Measurements from ENCODE around the gene ALS2CL. TPM values are rescaled to one million over a fixed set of nuclear protein-coding genes. Genes with fewer than 3 reads are reported as not detected.

Gene ALS2CL
- total RNA-seq, 1 experiment from 2014 or later, result 16.4 TPM

DNA sequence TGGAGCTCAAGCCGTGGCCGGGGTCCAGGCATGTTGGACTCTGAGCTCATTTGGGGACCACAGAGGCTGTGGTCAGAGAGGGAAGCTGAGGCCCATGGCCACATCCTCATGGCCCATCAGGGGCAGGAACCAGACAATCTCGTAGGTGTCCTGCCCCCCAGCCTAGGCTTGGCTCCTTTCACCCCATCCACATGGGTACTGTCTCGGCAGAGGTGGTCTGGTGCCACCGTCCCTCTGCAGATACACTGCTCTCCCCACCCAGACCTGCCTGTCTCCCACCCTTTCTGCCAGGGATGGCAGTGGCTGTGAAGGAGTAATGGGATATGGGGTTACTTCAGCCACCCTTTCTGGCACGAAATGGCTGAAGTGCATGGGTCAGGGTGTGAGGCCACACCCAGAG lies 16.2 kb upstream of the ALS2CL start:
- no peaks in the 10 kb centered on the region for H4K20me1 ChIP-seq (ENCODE audit: insufficient read depth)
- no peaks in the 10 kb centered on the region for H3K36me3 ChIP-seq (ENCODE audit: control insufficient read depth in 1 of 2, insufficient read depth in 2 of 2, low read length in 2 of 2)
- BruUV-seq (replicated peaks), result no TSS peak
- no peak overlapping the region for H2AFZ ChIP-seq (ENCODE audit: low read depth, low read length, poor library complexity, severe bottlenecking)
- H3K9me2 ChIP-seq (ENCODE audit: insufficient read depth), result no peaks in the 10 kb centered on the region
- ChIA-PET POLR2A (no interaction called here), CTCF (no interaction called here), RAD21 (ENCODE audit: low non-redundant PET in 1 of 2, low total read pairs in 2 of 2, uncharacterized antibody in 2 of 2, unreplicated experiment in 2 of 2) (no interaction called here)
- H3K4me2 ChIP-seq (ENCODE audit: low read length), result no peak overlapping the region
- H3K4me3 ChIP-seq (replicated peaks in 1 of 2; ENCODE audit: low read depth in 1 of 2, low read length in 2 of 2), result no peak overlapping the region
- H3K27ac ChIP-seq (ENCODE audit: low read depth, low read length), result no peak overlapping the region
- no peak overlapping the region for H3K9ac ChIP-seq (ENCODE audit: low read length)
- ATAC-seq, result no peak
- DNase-seq (ENCODE audit: low read depth, low spot score), result no peak
- H3K27me3 ChIP-seq (ENCODE audit: insufficient read depth, low read length), result no peaks in the 10 kb centered on the region
- H3K4me1 ChIP-seq (ENCODE audit: control insufficient read depth in 1 of 2, insufficient read depth in 2 of 2, low read length in 2 of 2), result peaks cover 7 to 15% of the 10 kb centered on the region in 2 experiments; a peak in 3 of 4 replicates
- TF ChIP-seq, protein P1, sequence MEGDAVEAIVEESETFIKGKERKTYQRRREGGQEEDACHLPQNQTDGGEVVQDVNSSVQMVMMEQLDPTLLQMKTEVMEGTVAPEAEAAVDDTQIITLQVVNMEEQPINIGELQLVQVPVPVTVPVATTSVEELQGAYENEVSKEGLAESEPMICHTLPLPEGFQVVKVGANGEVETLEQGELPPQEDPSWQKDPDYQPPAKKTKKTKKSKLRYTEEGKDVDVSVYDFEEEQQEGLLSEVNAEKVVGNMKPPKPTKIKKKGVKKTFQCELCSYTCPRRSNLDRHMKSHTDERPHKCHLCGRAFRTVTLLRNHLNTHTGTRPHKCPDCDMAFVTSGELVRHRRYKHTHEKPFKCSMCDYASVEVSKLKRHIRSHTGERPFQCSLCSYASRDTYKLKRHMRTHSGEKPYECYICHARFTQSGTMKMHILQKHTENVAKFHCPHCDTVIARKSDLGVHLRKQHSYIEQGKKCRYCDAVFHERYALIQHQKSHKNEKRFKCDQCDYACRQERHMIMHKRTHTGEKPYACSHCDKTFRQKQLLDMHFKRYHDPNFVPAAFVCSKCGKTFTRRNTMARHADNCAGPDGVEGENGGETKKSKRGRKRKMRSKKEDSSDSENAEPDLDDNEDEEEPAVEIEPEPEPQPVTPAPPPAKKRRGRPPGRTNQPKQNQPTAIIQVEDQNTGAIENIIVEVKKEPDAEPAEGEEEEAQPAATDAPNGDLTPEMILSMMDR (IDR thresholded peaks at IDR 0.05 in 2 of 3, conservative IDR thresholded peaks at IDR 0.05 in 1 of 3; ENCODE audit: borderline replicate concordance in 1 of 3, insufficient read depth in 1 of 3, low read depth in 2 of 3, low read length in 2 of 3), result no peak
- TF ChIP-seq JUND (IDR thresholded peaks at IDR 0.05) (no peak), YY1 (IDR thresholded peaks at IDR 0.05; ENCODE audit: extremely low read depth, insufficient replicate concordance, low read depth, low read length) (no peak), CEBPB (IDR thresholded peaks at IDR 0.05; ENCODE audit: low read depth) (no peak), TCF7L2 (IDR thresholded peaks at IDR 0.05; ENCODE audit: borderline replicate concordance, extremely low read depth, insufficient read depth, insufficient read length) (no peak), SRF (IDR thresholded peaks at IDR 0.05; ENCODE audit: low read depth) (no peak), SP1 (IDR thresholded peaks at IDR 0.05; ENCODE audit: low read depth) (no peak), CBX3 (IDR thresholded peaks at IDR 0.05; ENCODE audit: low read depth) (no peak)
- TF ChIP-seq, protein P2, sequence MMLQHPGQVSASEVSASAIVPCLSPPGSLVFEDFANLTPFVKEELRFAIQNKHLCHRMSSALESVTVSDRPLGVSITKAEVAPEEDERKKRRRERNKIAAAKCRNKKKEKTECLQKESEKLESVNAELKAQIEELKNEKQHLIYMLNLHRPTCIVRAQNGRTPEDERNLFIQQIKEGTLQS (IDR thresholded peaks at IDR 0.05), result no peak
- TF ChIP-seq, protein P3, sequence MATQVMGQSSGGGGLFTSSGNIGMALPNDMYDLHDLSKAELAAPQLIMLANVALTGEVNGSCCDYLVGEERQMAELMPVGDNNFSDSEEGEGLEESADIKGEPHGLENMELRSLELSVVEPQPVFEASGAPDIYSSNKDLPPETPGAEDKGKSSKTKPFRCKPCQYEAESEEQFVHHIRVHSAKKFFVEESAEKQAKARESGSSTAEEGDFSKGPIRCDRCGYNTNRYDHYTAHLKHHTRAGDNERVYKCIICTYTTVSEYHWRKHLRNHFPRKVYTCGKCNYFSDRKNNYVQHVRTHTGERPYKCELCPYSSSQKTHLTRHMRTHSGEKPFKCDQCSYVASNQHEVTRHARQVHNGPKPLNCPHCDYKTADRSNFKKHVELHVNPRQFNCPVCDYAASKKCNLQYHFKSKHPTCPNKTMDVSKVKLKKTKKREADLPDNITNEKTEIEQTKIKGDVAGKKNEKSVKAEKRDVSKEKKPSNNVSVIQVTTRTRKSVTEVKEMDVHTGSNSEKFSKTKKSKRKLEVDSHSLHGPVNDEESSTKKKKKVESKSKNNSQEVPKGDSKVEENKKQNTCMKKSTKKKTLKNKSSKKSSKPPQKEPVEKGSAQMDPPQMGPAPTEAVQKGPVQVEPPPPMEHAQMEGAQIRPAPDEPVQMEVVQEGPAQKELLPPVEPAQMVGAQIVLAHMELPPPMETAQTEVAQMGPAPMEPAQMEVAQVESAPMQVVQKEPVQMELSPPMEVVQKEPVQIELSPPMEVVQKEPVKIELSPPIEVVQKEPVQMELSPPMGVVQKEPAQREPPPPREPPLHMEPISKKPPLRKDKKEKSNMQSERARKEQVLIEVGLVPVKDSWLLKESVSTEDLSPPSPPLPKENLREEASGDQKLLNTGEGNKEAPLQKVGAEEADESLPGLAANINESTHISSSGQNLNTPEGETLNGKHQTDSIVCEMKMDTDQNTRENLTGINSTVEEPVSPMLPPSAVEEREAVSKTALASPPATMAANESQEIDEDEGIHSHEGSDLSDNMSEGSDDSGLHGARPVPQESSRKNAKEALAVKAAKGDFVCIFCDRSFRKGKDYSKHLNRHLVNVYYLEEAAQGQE (IDR thresholded peaks at IDR 0.05; ENCODE audit: low read depth), result no peak
- intact Hi-C loops (cut with micrococcal nuclease), result loop anchor here (10.0 kb wide), 1 partner anchor 1075 kb away; the partner anchor contains the start of gene SMARCC1
- no peaks in the 10 kb centered on the region for H3K9me3 ChIP-seq (ENCODE audit: control insufficient read depth in 1 of 2, insufficient read depth in 1 of 2, low read depth in 1 of 2, low read length in 2 of 2)
- no peaks in the 10 kb centered on the region for H3K79me2 ChIP-seq (ENCODE audit: insufficient read depth, low read length)

All from HCT116 (cell line).